GM23248 (cell line): ENCODE measurements around the gene FBLN5. TPM values are rescaled to one million over a fixed set of nuclear protein-coding genes. Genes with fewer than 3 reads are reported as not detected.

Source experiments
- DNase-seq: peaks from one replicate; pipeline ENCODE4 v3.0.0-alpha.2; 2015
- H2AFZ ChIP-seq: fragments of 200-600 bp; sonication (generic); 2 replicates; pipeline ENCODE4 v1.6.1; 2016; ENCODE audit warnings: antibody characterized with exemption
- H3F3A ChIP-seq: fragments of 200-600 bp; sonication (generic); 2 replicates; pipeline ENCODE4 v1.6.1; 2016; ENCODE audit warnings: mild to moderate bottlenecking, antibody characterized with exemption, mixed run types; ENCODE audit not compliant: insufficient read depth
- H3K27ac ChIP-seq: fragments of 200-600 bp; sonication (generic); 2 replicates; pipeline ENCODE4 v1.5.1; 2016; ENCODE audit warnings: mild to moderate bottlenecking
- H3K27me3 ChIP-seq: fragments of 200-600 bp; sonication (generic); replicated peaks from 2 replicates; pipeline ENCODE4 v1.6.1; 2016; ENCODE audit warnings: mild to moderate bottlenecking; ENCODE audit not compliant: insufficient read depth
- H3K36me3 ChIP-seq: fragments of 200-600 bp; sonication (generic); 2 replicates; pipeline ENCODE4 v1.6.1; 2016; ENCODE audit warnings: low read depth, mild to moderate bottlenecking
- H3K4me1 ChIP-seq: fragments of 200-600 bp; sonication (generic); 2 replicates; pipeline ENCODE4 v1.6.1; 2016; ENCODE audit warnings: mild to moderate bottlenecking; ENCODE audit not compliant: insufficient read depth
- H3K4me2 ChIP-seq: fragments of 200-600 bp; sonication (generic); one replicate; pipeline ENCODE4 v1.6.1; 2016; ENCODE audit warnings: mild to moderate bottlenecking; ENCODE audit not compliant: unreplicated experiment
- H3K4me3 ChIP-seq: fragments of 200-600 bp; sonication (generic); 2 replicates; pipeline ENCODE4 v1.5.1; 2016; ENCODE audit warnings: mild to moderate bottlenecking
- H3K79me2 ChIP-seq: fragments of 200-600 bp; sonication (generic); 2 replicates; pipeline ENCODE4 v1.6.1; 2016; ENCODE audit warnings: mild to moderate bottlenecking; ENCODE audit not compliant: insufficient read depth
- H3K9ac ChIP-seq: fragments of 200-600 bp; sonication (generic); 2 replicates; pipeline ENCODE4 v1.6.1; 2016; ENCODE audit warnings: mild to moderate bottlenecking
- H3K9me2 ChIP-seq: fragments of 200-600 bp; sonication (generic); 2 replicates; pipeline ENCODE4 v1.6.1; 2016; ENCODE audit warnings: mixed run types, mild to moderate bottlenecking, moderate library complexity; ENCODE audit not compliant: insufficient read depth
- H3K9me3 ChIP-seq: fragments of 200-600 bp; sonication (generic); one replicate; pipeline ENCODE4 v1.6.1; 2017; ENCODE audit warnings: low read depth
- H4K20me1 ChIP-seq: fragments of 200-600 bp; sonication (generic); 2 replicates; pipeline ENCODE4 v1.6.0; 2016; ENCODE audit not compliant: insufficient read depth
- EZH2 ChIP-seq: fragments of 200-600 bp; sonication (generic); IDR thresholded peaks from 2 replicates; pipeline ENCODE4 v1.6.1; 2018; ENCODE audit warnings: antibody characterized with exemption, mild to moderate bottlenecking; ENCODE audit not compliant: insufficient read depth, poor library complexity, severe bottlenecking
- EZH2phosphoT487 ChIP-seq: fragments of 200-600 bp; sonication (generic); IDR thresholded peaks from 2 replicates; pipeline ENCODE4 v1.6.1; 2018; ENCODE audit warnings: antibody characterized with exemption, moderate library complexity, mild to moderate bottlenecking, low read depth; ENCODE audit not compliant: insufficient read depth
- WGBS, 2 experiments: methylation state at CpG; one replicate each; pipeline ENCODE4 v1.1.6; 2015 to 2017; ENCODE audit warnings: low lambda C conversion rate in 2 of 2, low coverage in 1 of 2; ENCODE audit errors: missing lambda C conversion rate in 2 of 2; 5-methylcytosine and 5-hydroxymethylcytosine counted together
- in situ Hi-C: fragments of 300-500 bp; cut with MboI; formaldehyde crosslinking; loops from 2 replicates; pipeline ENCODE4 v1.15.0; 2020
- polyA plus RNA-seq: library from polyadenylated mRNA; unstranded; fragments of >200 nt; fragmentation: Nextera tagmentation; extraction: Ambion mirVana; gene quantifications from 2 replicates; pipeline ENCODE4 v1.2.1, GENCODE V29; 2016
- total RNA-seq: library from RNA; depleted of rRNA; stranded (reverse); fragments of >200 nt; shearing (Covaris generic); gene quantifications from 2 replicates; pipeline ENCODE4 v1.2.3, GENCODE V29; 2014

The FBLN5 gene
- total and polyA plus RNA-seq, 2 experiments from 2014 or later: 234 to 756 TPM

DNA sequence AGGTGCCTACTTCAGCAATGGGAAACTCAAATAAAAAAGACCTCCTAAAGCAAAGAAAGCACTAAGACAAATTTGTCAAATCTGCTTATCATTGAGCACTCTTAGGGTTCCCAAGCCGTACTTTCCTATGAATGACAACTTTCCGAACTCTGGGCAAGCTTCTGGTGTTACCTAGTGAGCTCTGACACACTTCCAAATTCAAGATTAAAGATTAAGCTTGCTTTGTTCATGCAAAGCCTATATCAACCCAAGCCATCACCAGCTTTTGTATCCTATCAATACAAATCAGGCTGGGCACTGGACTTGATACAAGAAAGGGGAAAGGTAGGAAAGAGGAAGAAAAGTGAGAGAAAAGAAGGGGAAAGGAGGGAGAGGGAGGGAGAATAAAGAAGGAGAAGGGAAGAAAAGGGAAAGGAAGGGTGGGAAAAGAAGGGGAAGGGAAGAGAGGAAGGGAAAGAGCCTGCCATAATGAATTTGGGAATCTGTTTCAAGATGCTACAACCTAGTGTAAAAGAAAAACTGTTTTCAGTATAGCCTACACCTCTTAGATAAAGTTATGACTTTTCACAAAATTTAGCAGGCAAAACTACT, 23.8 kb upstream of the FBLN5 start:
- H3K36me3 ChIP-seq: peaks cover 60% of the 10 kb centered on the region

DNA sequence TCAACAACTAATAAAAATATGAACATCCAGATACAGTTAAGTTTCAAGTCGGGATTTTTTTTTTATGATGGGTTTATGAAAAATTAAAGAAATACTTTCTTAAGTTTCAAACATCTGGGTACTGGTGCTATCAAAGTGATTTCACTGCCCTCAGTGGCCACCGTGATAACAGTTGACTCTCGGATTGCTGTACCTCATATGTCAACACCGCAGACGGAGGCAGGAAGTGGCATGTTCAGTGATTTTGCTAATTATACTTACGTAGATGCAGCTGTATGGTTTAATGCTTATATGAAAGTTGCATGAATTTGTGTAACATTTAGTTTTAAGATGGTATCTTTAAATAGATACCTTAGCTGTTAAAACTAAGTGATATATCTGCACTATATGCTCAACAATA, 20.8 kb upstream of the FBLN5 start:
- no peaks in the 10 kb centered on the region for H3F3A ChIP-seq
- H3K4me2 ChIP-seq: no peak overlapping the region
- DNase-seq: no peak
- H3K9me3 ChIP-seq: no peaks in the 10 kb centered on the region
- no peak overlapping the region for H3K27ac ChIP-seq
- WGBS, 2 experiments: 89 to 90% methylated on average over 6 of the region's 6 CpGs
- H3K4me1 ChIP-seq: no peaks in the 10 kb centered on the region
- peaks cover 45% of the 10 kb centered on the region for H3K36me3 ChIP-seq
- H3K9me2 ChIP-seq: no peaks in the 10 kb centered on the region
- no peak overlapping the region for H2AFZ ChIP-seq
- no peaks in the 10 kb centered on the region for H3K79me2 ChIP-seq
- in situ Hi-C loops: no loop called here
- H4K20me1 ChIP-seq: no peaks in the 10 kb centered on the region
- TF ChIP-seq EZH2 (no peak), EZH2phosphoT487 (no peak)
- no peaks in the 10 kb centered on the region for H3K27me3 ChIP-seq
- H3K4me3 ChIP-seq: no peak overlapping the region
- H3K9ac ChIP-seq: no peak overlapping the region

More for the DNA sequence above, 23.8 kb upstream of the FBLN5 start:
- Histone ChIP-seq H3K9me3 (no peaks in the 10 kb centered on the region), H3K9me2 (no peaks in the 10 kb centered on the region), H3K79me2 (no peaks in the 10 kb centered on the region), H3K27me3 (no peaks in the 10 kb centered on the region), H3K4me2 (no peak overlapping the region), H3K27ac (no peak overlapping the region), H3F3A (no peaks in the 10 kb centered on the region), H3K4me1 (no peaks in the 10 kb centered on the region), H2AFZ (no peak overlapping the region), H3K4me3 (no peak overlapping the region), H3K9ac (no peak overlapping the region), H4K20me1 (no peaks in the 10 kb centered on the region)
- TF ChIP-seq EZH2 (no peak), EZH2phosphoT487 (no peak)
- WGBS, 2 experiments: 85 to 91% methylated on average over 2 of the region's 2 CpGs
- DNase-seq: no peak
- in situ Hi-C loops: no loop called here

DNA sequence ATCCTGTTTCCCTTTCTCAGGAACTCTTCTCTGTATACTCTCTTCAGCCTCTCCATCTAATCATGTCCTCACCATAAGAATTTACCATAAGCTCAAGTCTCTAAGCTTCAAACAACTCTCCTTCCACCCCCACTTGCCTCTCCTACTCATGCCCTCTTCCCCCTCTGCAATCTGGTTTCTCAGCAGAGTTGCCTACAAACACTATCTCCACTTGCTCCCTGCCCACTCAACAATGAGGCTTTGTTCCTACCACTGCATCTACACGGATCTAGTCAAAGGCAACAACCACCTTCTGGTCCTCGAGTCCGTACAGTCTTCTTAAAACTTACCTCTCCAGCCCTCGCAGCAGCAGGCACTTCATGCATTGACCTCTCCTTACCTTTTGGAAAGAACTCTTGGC, 17.2 kb upstream of the FBLN5 start:
- Histone ChIP-seq H3K9me2 (no peaks in the 10 kb centered on the region), H3K27me3 (no peaks in the 10 kb centered on the region), H3K27ac (no peak overlapping the region), H3K79me2 (no peaks in the 10 kb centered on the region), H3K4me2 (no peak overlapping the region), H3F3A (no peaks in the 10 kb centered on the region), H4K20me1 (no peaks in the 10 kb centered on the region), H3K36me3 (peaks cover 22% of the 10 kb centered on the region), H3K9ac (no peak overlapping the region), H3K9me3 (no peaks in the 10 kb centered on the region), H2AFZ (no peak overlapping the region), H3K4me1 (no peaks in the 10 kb centered on the region), H3K4me3 (no peak overlapping the region)
- DNase-seq: no peak
- WGBS, 2 experiments: 96 to 97% methylated on average over 4 of the region's 4 CpGs
- TF ChIP-seq EZH2 (no peak), EZH2phosphoT487 (no peak)
- in situ Hi-C loops: no loop called here

DNA sequence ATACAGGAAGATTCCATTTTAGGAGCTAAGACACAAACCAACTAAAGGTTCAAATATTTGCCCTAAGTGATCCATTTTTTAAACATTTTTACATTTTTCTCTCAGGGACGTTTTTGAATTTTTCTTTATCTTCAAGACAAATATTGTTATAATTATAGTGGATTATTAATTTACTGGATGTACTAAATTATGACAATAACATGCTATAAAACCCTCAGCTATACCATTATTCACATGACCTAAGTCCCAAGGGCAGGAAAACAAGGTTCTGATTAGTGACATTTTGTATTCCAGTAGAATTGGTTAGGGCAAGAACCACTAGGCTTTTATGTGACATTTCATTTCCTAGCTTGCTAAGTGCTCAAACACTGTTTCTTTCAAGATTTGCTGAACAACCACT, 16.5 kb upstream of the FBLN5 start:
- WGBS, 2 experiments: 86 to 93% methylated on average over 1 of the region's 1 CpG
- Histone ChIP-seq H3K4me3 (no peak overlapping the region), H3K27ac (no peak overlapping the region), H3F3A (no peaks in the 10 kb centered on the region), H3K4me1 (no peaks in the 10 kb centered on the region), H3K9me2 (no peaks in the 10 kb centered on the region), H2AFZ (no peak overlapping the region), H4K20me1 (no peaks in the 10 kb centered on the region), H3K27me3 (no peaks in the 10 kb centered on the region), H3K9ac (no peak overlapping the region), H3K4me2 (no peak overlapping the region), H3K9me3 (no peaks in the 10 kb centered on the region), H3K79me2 (no peaks in the 10 kb centered on the region), H3K36me3 (peaks cover 15% of the 10 kb centered on the region)
- in situ Hi-C loops: no loop called here
- no peak for DNase-seq
- no peak for TF ChIP-seq EZH2phosphoT487
- TF ChIP-seq EZH2: no peak

DNA sequence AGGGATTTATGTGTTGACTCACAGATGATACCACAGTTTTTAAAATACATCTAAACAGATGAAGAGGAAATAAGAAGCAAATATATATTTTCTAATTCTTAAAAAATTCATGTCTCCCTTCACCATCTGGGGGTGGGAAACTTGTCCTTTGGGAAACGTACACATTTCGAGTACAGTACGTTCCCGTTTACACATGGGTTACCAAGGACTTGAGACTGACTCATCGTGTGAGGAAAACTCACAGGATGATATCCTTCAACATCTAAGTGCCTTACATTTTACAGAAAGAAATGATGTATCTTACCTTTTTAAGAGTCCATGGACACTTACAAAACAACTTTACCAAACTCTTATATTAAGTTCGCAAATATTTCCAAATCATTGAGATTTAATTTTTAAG, 16.0 kb upstream of the FBLN5 start:
- TF ChIP-seq EZH2 (no peak), EZH2phosphoT487 (no peak)
- DNase-seq: peak; percentile 45
- 25 to 34% methylated on average over 6 of the region's 6 CpGs for WGBS, 2 experiments

More for the DNA sequence above, 16.0 kb upstream of the FBLN5 start:
- Histone ChIP-seq H3K27me3 (no peaks in the 10 kb centered on the region), H2AFZ (no peak overlapping the region), H3K36me3 (peaks cover 9% of the 10 kb centered on the region), H3K9me2 (no peaks in the 10 kb centered on the region), H3K9ac (no peak overlapping the region), H4K20me1 (no peaks in the 10 kb centered on the region), H3F3A (no peaks in the 10 kb centered on the region), H3K27ac (no peak overlapping the region), H3K9me3 (no peaks in the 10 kb centered on the region), H3K4me1 (no peaks in the 10 kb centered on the region), H3K4me3 (no peak overlapping the region), H3K79me2 (no peaks in the 10 kb centered on the region), H3K4me2 (no peak overlapping the region)
- in situ Hi-C loops: no loop called here
